ENCODE data around the gene KATNAL1. TPM values are rescaled to one million over a fixed set of nuclear protein-coding genes. Genes with fewer than 3 reads are reported as not detected.

Gene KATNAL1
- total RNA-seq, 1 donor from 2014 or later: 36.2 TPM

GRCh38 chr13:30156826-30157615 lies 150.3 kb downstream of the KATNAL1 start:
- no peak for DNase-seq (ENCODE audit: low spot score)
- H3K27ac Mint-ChIP-seq (ENCODE audit: unreplicated experiment): no peak overlapping the region
- no peak overlapping the region for H3K4me3 Mint-ChIP-seq (ENCODE audit: unreplicated experiment)
- peaks cover 9% of the 10 kb centered on the region for H3K4me1 Mint-ChIP-seq (ENCODE audit: low read depth)
- no peaks in the 10 kb centered on the region for H3K36me3 Mint-ChIP-seq (ENCODE audit: low read depth)
- no peaks in the 10 kb centered on the region for H3K9me3 Mint-ChIP-seq (ENCODE audit: low read depth)
- TF ChIP-seq CTCF (IDR thresholded peaks at IDR 0.05): no peak
- H3K27me3 Mint-ChIP-seq (ENCODE audit: low read depth): peaks cover 29% of the 10 kb centered on the region

- no peaks in the 10 kb centered on the region for H3K9me3 Mint-ChIP-seq (ENCODE audit: low read depth)
- H3K36me3 Mint-ChIP-seq (ENCODE audit: low read depth): no peaks in the 10 kb centered on the region
- H3K4me1 Mint-ChIP-seq (ENCODE audit: low read depth): peaks cover 9% of the 10 kb centered on the region
- peaks cover 33% of the 10 kb centered on the region for H3K27me3 Mint-ChIP-seq (ENCODE audit: low read depth)
- TF ChIP-seq CTCF (IDR thresholded peaks at IDR 0.05): no peak
- H3K27ac Mint-ChIP-seq (ENCODE audit: unreplicated experiment): no peak overlapping the region
- no peak overlapping the region for H3K4me3 Mint-ChIP-seq (ENCODE audit: unreplicated experiment)
- DNase-seq (ENCODE audit: low spot score): no peak
Observed at GRCh38 chr13:30156270-30156669, 151.1 kb downstream of the KATNAL1 start.

- Mint-ChIP-seq H3K9me3 (ENCODE audit: low read depth) (no peaks in the 10 kb centered on the region), H3K27me3 (ENCODE audit: low read depth) (peaks cover 40% of the 10 kb centered on the region), H3K27ac (ENCODE audit: unreplicated experiment) (no peak overlapping the region), H3K4me1 (ENCODE audit: low read depth) (peaks cover 9% of the 10 kb centered on the region), H3K36me3 (ENCODE audit: low read depth) (no peaks in the 10 kb centered on the region), H3K4me3 (ENCODE audit: unreplicated experiment) (no peak overlapping the region)
- no peak for DNase-seq (ENCODE audit: low spot score)
- TF ChIP-seq CTCF (IDR thresholded peaks at IDR 0.05): no peak
Observed at GRCh38 chr13:30154931-30155330, 152.4 kb downstream of the KATNAL1 start.

DNA sequence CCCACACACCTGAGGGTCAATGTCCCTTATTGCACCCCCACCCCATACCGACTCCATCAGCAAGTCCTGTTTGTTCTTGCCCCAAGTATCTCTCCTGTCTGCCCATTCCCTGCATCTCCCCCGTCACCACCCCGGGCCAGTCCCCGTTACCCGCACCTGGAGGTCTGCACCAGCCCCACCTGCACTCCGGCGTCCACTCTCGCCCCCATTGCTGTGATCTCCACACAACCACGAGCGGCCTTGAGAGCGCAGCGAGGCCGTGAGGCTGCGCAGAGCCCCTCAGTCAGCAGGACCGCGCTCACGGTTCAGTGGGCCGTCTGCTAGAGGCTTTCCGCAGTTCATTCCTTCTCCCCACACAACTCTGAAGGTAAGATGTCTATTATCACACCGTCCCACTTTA lies 152.8 kb downstream of the KATNAL1 start:
- peaks cover 7% of the 10 kb centered on the region for H3K4me1 Mint-ChIP-seq (ENCODE audit: low read depth)
- TF ChIP-seq CTCF (IDR thresholded peaks at IDR 0.05): no peak
- H3K27ac Mint-ChIP-seq (ENCODE audit: unreplicated experiment): no peak overlapping the region
- DNase-seq (ENCODE audit: low spot score): no peak
- H3K9me3 Mint-ChIP-seq (ENCODE audit: low read depth): no peaks in the 10 kb centered on the region
- H3K4me3 Mint-ChIP-seq (ENCODE audit: unreplicated experiment): no peak overlapping the region
- H3K27me3 Mint-ChIP-seq (ENCODE audit: low read depth): peaks cover 40% of the 10 kb centered on the region
- H3K36me3 Mint-ChIP-seq (ENCODE audit: low read depth): no peaks in the 10 kb centered on the region

DNA sequence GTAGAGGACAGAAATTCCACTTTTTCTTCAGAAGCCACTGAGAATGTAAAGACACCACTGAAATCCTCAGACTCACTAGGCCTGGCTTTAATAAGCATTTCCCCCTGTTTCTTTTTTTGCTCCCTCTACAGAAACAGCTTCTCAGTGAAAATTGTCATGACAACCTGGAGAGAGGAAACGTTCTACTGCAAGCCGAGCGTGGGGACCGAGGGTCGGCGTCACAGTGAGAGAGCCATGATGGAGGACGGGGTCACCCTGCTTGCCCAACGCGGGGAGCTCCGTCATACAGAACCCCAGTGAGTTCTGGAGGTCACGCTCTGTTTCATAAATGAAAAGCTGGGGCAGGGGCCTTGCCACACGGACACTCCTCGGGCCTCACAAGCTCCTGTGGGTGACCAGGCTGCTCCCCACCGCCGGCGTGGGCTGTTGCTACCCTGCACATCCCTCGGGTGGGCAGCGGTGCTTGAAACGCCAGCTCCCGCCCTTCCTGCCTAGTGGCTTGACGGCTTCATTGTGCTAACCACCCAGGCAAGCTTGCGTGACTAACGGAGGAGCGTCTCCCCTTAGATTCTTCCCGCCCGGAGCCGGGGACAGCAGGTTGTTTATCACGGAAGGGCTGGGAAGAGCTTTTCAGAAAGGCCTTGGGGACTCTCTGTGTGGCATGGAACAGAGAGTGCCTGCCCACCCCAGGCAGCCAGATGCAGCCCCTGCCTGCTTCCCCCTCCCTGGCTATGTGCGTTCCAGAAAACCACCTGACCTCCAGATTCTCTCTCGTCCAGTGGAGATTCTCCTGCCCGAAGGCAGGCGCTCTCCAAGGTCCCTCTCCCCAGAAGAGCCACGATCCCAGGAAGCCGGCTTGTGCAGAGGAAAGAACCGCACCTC lies 153.6 kb downstream of the KATNAL1 start:
- H3K27me3 Mint-ChIP-seq (ENCODE audit: low read depth): peaks cover 40% of the 10 kb centered on the region
- no peaks in the 10 kb centered on the region for H3K36me3 Mint-ChIP-seq (ENCODE audit: low read depth)
- no peak for TF ChIP-seq CTCF (IDR thresholded peaks at IDR 0.05)
- H3K4me1 Mint-ChIP-seq (ENCODE audit: low read depth): no peaks in the 10 kb centered on the region
- no peak for DNase-seq (ENCODE audit: low spot score)
- H3K4me3 Mint-ChIP-seq (ENCODE audit: unreplicated experiment): no peak overlapping the region
- H3K9me3 Mint-ChIP-seq (ENCODE audit: low read depth): no peaks in the 10 kb centered on the region
- no peak overlapping the region for H3K27ac Mint-ChIP-seq (ENCODE audit: unreplicated experiment)
